H1 (cell line): ENCODE results near the gene DCUN1D2. TPM values are rescaled to one million over a fixed set of nuclear protein-coding genes. Genes with fewer than 3 reads are reported as not detected.

Experiments used
- BCL11A ChIP-seq, 2 experiments: IDR thresholded peaks; one replicate each; pipeline ENCODE4 v1.6.1; 2011; ENCODE audit warnings: low read depth in 2 of 2, low read length in 2 of 2, mild to moderate bottlenecking in 2 of 2
- GABPA ChIP-seq: IDR thresholded peaks from 2 replicates; pipeline ENCODE4 v1.6.1; 2011; ENCODE audit warnings: mild to moderate bottlenecking, low read length, moderate library complexity, borderline replicate concordance; ENCODE audit not compliant: insufficient read depth
- TAF7 ChIP-seq: optimal IDR thresholded peaks from 2 replicates; pipeline ENCODE3; 2011; ENCODE audit warnings: low read depth, mild to moderate bottlenecking, inconsistent platforms, low read length, moderate library complexity, borderline replicate concordance
- polyA plus RNA-seq, 7 experiments: library from polyadenylated mRNA; depleted of rRNA in 3 of 7; stranded (reverse) in 5 of 7; unstranded in 2 of 7; fragments of >200 nt in 5 of 7; fragments of 200-250 nt in 2 of 7; gene quantifications; 1 replicate in 5 of 7; 2 replicates in 1 of 7; 4 replicates in 1 of 7; pipeline versions ENCODE4 v1.2.1 to v1.2.3, GENCODE V29; 2011 to 2013; ENCODE audit warnings: missing spikeins in 2 of 7, mixed read lengths in 2 of 7
- total RNA-seq: library from RNA; stranded (reverse); fragmentation: NEBNext Ultra II Directional; extraction: Animal tissue kit (Norgen Biotek cat#: 25700); gene quantifications from 2 replicates; pipeline ENCODE4 v1.2.1, GENCODE V29; 2021

Gene DCUN1D2
- total and polyA plus RNA-seq, 2 of the 8 experiments (the other 6 are each of a cell fraction or from before 2014, with no cell fraction given) = 19.5 to 35.3 TPM

- TF ChIP-seq TAF7 (no peak), GABPA (no peak), BCL11A (IDR thresholded peaks at IDR 0.05; ENCODE audit: low read depth in 2 of 2, low read length in 2 of 2) (no peak)
Measured at GRCh38 chr13:113500530-113501265, 10.2 kb upstream of the DCUN1D2 start (continued).
